Activated CD4-positive, alpha-beta T cell treated with anti-CD3 and anti-CD28 coated beads for 24 hours (primary cell): ENCODE data around the gene CRADD.
"Not testable (repeated sequence)": the region's sequence is repeated elsewhere in the genome, so short reads cannot be mapped to it uniquely, and the experiment has no call there.

ENCODE experiments used
- DNase-seq, 2 donors: peaks; one replicate each; pipeline ENCODE4 v3.0.0-alpha.2; 2020; ENCODE audit warnings: low read depth in 2 of 2

CRADD gene

GRCh38 chr12:93929081-93929480 lies 251.9 kb downstream of the CRADD start:
- DNase-seq: not testable (repeated sequence)

- DNase-seq: no peak
Measured at GRCh38 chr12:93937812-93938211, 260.6 kb downstream of the CRADD start.

- DNase-seq: no peak
Measured at GRCh38 chr12:93938317-93938716, 261.1 kb downstream of the CRADD start.

DNA sequence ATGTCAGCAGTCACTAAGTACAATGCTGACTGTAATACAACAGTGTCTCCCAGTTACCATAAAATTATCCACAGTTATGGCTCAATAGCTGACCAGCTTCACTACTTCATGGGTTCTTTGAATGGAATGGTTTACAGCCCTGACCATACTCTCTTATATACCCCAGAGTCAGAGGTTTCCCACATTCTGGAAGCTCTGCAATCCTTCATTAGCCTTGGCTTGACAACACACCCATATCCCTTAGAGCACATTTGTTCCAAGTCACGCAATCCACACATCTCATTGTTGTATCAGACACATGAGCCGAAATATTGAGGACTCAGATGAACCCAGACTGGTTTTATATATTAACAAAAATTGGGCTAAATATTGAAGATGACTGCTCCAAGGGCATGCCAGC lies 261.8 kb downstream of the CRADD start:
- DNase-seq: no peak

DNA sequence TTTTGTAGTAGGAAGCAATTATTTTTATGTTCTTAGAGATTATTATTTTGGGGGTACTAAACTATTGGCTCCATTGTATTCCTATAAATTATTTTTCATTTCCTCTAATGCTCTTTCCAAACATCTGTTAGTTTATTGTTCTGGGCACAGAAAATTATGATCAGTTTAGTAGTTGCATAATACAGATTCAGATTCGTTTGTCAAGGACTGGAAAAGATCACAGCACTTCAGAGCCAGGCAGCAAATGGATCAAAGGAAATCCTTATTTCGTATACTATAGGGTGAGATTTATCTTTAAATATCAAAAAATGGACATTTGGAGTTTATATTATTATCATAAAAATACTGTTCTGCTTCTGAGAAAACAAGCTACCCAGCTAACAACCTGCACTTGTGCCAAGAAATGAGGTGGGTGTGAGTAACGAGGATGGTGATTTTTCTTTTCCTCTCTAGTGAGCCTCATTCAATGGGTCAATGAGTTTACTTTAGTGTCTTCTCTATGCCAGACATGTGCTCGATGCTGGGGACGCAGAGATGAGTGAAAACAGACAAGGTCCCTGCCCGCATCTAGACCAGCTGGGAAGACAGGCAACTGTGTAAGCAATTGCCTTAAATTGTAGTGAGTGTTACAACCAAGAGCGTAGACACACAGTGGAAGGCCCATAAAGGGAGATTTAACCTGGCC lies 262.6 kb downstream of the CRADD start:
- DNase-seq: no peak

DNA sequence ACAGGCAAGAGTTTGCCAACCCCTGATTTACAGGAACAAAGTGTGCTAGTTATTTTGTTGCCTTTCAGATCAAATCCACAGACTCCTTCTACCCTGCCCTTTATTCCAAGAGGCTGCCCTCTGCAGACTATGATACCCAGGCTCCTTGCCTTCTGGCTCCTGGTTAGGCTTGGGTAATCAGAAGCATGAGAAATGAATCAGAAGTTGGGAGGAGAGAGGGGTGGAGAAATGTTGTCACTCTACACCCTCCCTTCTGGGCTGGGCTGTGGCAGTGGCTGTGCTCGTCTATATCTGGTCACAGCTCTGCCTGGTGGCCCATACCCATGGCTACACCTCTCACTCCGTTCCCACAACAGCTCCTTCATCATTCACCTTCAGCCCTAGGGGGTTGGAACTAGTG lies 266.6 kb downstream of the CRADD start:
- DNase-seq: no peak

GRCh38 chr12:93944201-93944600 lies 267.0 kb downstream of the CRADD start:
- DNase-seq: no peak
